H1 (cell line): ENCODE data around the gene LAX1. TPM values are rescaled to one million over a fixed set of nuclear protein-coding genes. Genes with fewer than 3 reads are reported as not detected.

Source experiments
- CTCF ChIA-PET: fragments of 300-600 bp; sonication (Branson Sonifier 250); formaldehyde crosslinking; loops from one replicate; lab custom pipeline; 2021; ENCODE audit not compliant: partially characterized antibody; lab: Charles Lee
- POLR2A ChIA-PET: fragments of 300-600 bp; sonication (Branson Sonifier 250); formaldehyde crosslinking; loops from one replicate; lab custom pipeline; 2021; ENCODE audit warnings: inconsistent platforms; ENCODE audit not compliant: partially characterized antibody; lab: Charles Lee
- DNase-seq, 2 experiments: peaks; one replicate each; pipeline versions ENCODE4 v3.0.0 to v3.0.0-alpha.2; 2010 to 2022; ENCODE audit warnings: low spot score in 2 of 2, low read depth in 1 of 2, mixed read lengths in 1 of 2
- FAIRE-seq: peaks from 2 replicates; lab custom pipeline; 2011; peaks lifted over from hg19 to GRCh38; lab: Jason Lieb, UNC
- H2AFZ ChIP-seq: 2 replicates; pipeline ENCODE4 v1.8.1; 2012; ENCODE audit warnings: low read length, inconsistent platforms
- H2AK5ac ChIP-seq: 2 replicates; pipeline ENCODE4 v1.6.1; 2013; ENCODE audit warnings: low read depth, low read length
- H2BK120ac ChIP-seq: replicated peaks from 2 replicates; pipeline ENCODE3; 2013; ENCODE audit warnings: low read depth, low read length, inconsistent platforms
- H2BK12ac ChIP-seq: 2 replicates; pipeline ENCODE4 v1.6.1; 2013; ENCODE audit warnings: low read depth, low read length
- H2BK15ac ChIP-seq: 2 replicates; pipeline ENCODE4 v1.6.1; 2013; ENCODE audit warnings: low read length
- H2BK20ac ChIP-seq: 2 replicates; pipeline ENCODE4 v1.6.1; 2013; ENCODE audit warnings: low read length
- H2BK5ac ChIP-seq: 2 replicates; pipeline ENCODE4 v1.6.1; 2013; ENCODE audit warnings: low read depth, low read length
- H3K14ac ChIP-seq: 2 replicates; pipeline ENCODE4 v1.6.1; 2013; ENCODE audit warnings: inconsistent platforms; ENCODE audit not compliant: insufficient read length
- H3K18ac ChIP-seq: 2 replicates; pipeline ENCODE4 v1.6.1; 2013; ENCODE audit warnings: low read length; ENCODE audit errors: extremely low read depth
- H3K23ac ChIP-seq: 2 replicates; pipeline ENCODE4 v1.6.1; 2013; ENCODE audit warnings: inconsistent platforms; ENCODE audit not compliant: insufficient read length
- H3K23me2 ChIP-seq: 2 replicates; pipeline ENCODE4 v1.6.1; 2013; ENCODE audit warnings: low read depth, low read length
- H3K27ac ChIP-seq: 2 replicates; pipeline ENCODE4 v1.6.1; 2011; ENCODE audit warnings: low read depth, low read length, inconsistent platforms
- H3K27me3 ChIP-seq, 4 experiments: replicated peaks in 1 of 4; 1 replicate in 1 of 4; 2 replicates in 3 of 4; pipeline versions ENCODE4 v1.6.1 to v1.8.1; 2011 to 2013; ENCODE audit warnings: low read length in 3 of 4, mild to moderate bottlenecking in 3 of 4, inconsistent platforms in 2 of 4, mixed read lengths in 2 of 4, moderate library complexity in 1 of 4; ENCODE audit not compliant: control insufficient read depth in 3 of 4, insufficient read depth in 3 of 4; ENCODE audit errors: extremely low read depth in 1 of 4
- H3K36me3 ChIP-seq, 4 experiments: 2 replicates each; pipeline versions ENCODE4 v1.6.1 to v1.8.1; 2011 to 2013; ENCODE audit warnings: mild to moderate bottlenecking in 4 of 4, low read length in 3 of 4, moderate library complexity in 2 of 4, control low read depth in 1 of 4, inconsistent platforms in 1 of 4; ENCODE audit not compliant: insufficient read depth in 4 of 4, control insufficient read depth in 2 of 4
- H3K4ac ChIP-seq: replicated peaks from 2 replicates; pipeline ENCODE3; 2013; ENCODE audit warnings: low read length, low read depth, mixed read lengths, inconsistent platforms; ENCODE audit not compliant: insufficient read length
- H3K4me1 ChIP-seq, 4 experiments: replicated peaks in 1 of 4; 1 replicate in 1 of 4; 2 replicates in 3 of 4; pipeline versions ENCODE4 v1.6.1 to v1.8.1; 2011 to 2013; ENCODE audit warnings: low read length in 3 of 4, inconsistent platforms in 2 of 4, mixed read lengths in 1 of 4; ENCODE audit not compliant: insufficient read depth in 4 of 4, control insufficient read depth in 3 of 4
- H3K4me2 ChIP-seq, 2 experiments: 2 replicates each; pipeline versions ENCODE4 v1.6.1 to v1.8.1; 2011 to 2013; ENCODE audit warnings: low read depth in 2 of 2, low read length in 2 of 2, control low read depth in 1 of 2, inconsistent platforms in 1 of 2, mild to moderate bottlenecking in 1 of 2; ENCODE audit not compliant: insufficient read depth in 1 of 2
- H3K4me3 ChIP-seq, 4 experiments: fragments of 200-600, 300-600 bp in 1 of 4; sonication (generic), shearing (Covaris generic), sonication (Bioruptor Twin) in 1 of 4; 2 replicates each; pipeline versions ENCODE4 v1.5.1 to v1.8.1; 2011 to 2016; ENCODE audit warnings: low read length in 4 of 4, low read depth in 3 of 4, control low read depth in 2 of 4, inconsistent platforms in 2 of 4, mild to moderate bottlenecking in 2 of 4, mixed read lengths in 1 of 4, moderate library complexity in 1 of 4; ENCODE audit not compliant: insufficient read depth in 2 of 4; ENCODE audit errors: extremely low read depth in 1 of 4
- H3K56ac ChIP-seq: replicated peaks from 2 replicates; pipeline ENCODE3; 2013; ENCODE audit warnings: low read depth, mild to moderate bottlenecking, mixed read lengths, low read length, inconsistent platforms; ENCODE audit not compliant: insufficient read length
- H3K79me1 ChIP-seq: 2 replicates; pipeline ENCODE4 v1.6.1; 2013; ENCODE audit warnings: low read depth, low read length, control low read depth
- H3K79me2 ChIP-seq, 2 experiments: 2 replicates each; pipeline versions ENCODE4 v1.6.1 to v1.8.1; 2012 to 2013; ENCODE audit warnings: low read length in 2 of 2, mild to moderate bottlenecking in 2 of 2, inconsistent platforms in 1 of 2; ENCODE audit not compliant: insufficient read depth in 2 of 2, control insufficient read depth in 1 of 2
- H3K9ac ChIP-seq, 4 experiments: replicated peaks in 1 of 4; 1 replicate in 1 of 4; 2 replicates in 3 of 4; pipeline versions ENCODE4 v1.6.1 to v1.8.1; 2011 to 2013; ENCODE audit warnings: low read depth in 3 of 4, low read length in 3 of 4, control low read depth in 2 of 4, mild to moderate bottlenecking in 2 of 4, moderate library complexity in 2 of 4, inconsistent platforms in 1 of 4; ENCODE audit errors: extremely low read depth in 1 of 4
- H3K9me3 ChIP-seq, 2 experiments: 2 replicates each; pipeline versions ENCODE4 v1.6.1 to v1.8.1; 2012 to 2013; ENCODE audit warnings: mild to moderate bottlenecking in 2 of 2, moderate library complexity in 2 of 2, control low read depth in 1 of 2, inconsistent platforms in 1 of 2, low read depth in 1 of 2, low read length in 1 of 2, mixed read lengths in 1 of 2; ENCODE audit not compliant: insufficient read depth in 2 of 2
- H4K20me1 ChIP-seq, 2 experiments: replicated peaks in 1 of 2; 2 replicates each; pipeline versions ENCODE3 to v1.8.1; 2011 to 2013; ENCODE audit warnings: inconsistent platforms in 2 of 2, low read length in 2 of 2, mild to moderate bottlenecking in 1 of 2; ENCODE audit not compliant: insufficient read depth in 2 of 2, control insufficient read depth in 1 of 2
- H4K5ac ChIP-seq: 2 replicates; pipeline ENCODE4 v1.6.1; 2013; ENCODE audit warnings: low read length, low read depth, mixed read lengths, inconsistent platforms; ENCODE audit not compliant: insufficient read length
- H4K8ac ChIP-seq: 2 replicates; pipeline ENCODE4 v1.8.0; 2013; ENCODE audit warnings: mild to moderate bottlenecking, moderate library complexity, low read length, inconsistent platforms; ENCODE audit not compliant: insufficient read depth; ENCODE audit errors: extremely low read depth
- H4K91ac ChIP-seq: replicated peaks from 2 replicates; pipeline ENCODE3; 2013; ENCODE audit warnings: low read length, mixed read lengths, inconsistent platforms; ENCODE audit not compliant: insufficient read length
- ASH2L ChIP-seq: fragments of 200-600, 300-600 bp; sonication (generic); IDR thresholded peaks from one replicate; pipeline ENCODE4 v1.7.1; 2017; ENCODE audit warnings: low read length
- GABPA ChIP-seq: IDR thresholded peaks from 2 replicates; pipeline ENCODE4 v1.6.1; 2011; ENCODE audit warnings: mild to moderate bottlenecking, low read length, moderate library complexity, borderline replicate concordance; ENCODE audit not compliant: insufficient read depth
- NANOG ChIP-seq: IDR thresholded peaks from 2 replicates; pipeline ENCODE4 v1.6.1; 2011; ENCODE audit warnings: low read length, low read depth, mild to moderate bottlenecking, inconsistent platforms; ENCODE audit not compliant: insufficient read depth, poor library complexity, severe bottlenecking
- SAP30 ChIP-seq: fragments of 300-600 bp; sonication (generic); IDR thresholded peaks from 2 replicates; pipeline ENCODE4 v1.7.1; 2012; ENCODE audit warnings: low read length, moderate library complexity, mild to moderate bottlenecking, inconsistent platforms; ENCODE audit not compliant: insufficient read depth, insufficient replicate concordance
- SP4 ChIP-seq: IDR thresholded peaks from 2 replicates; pipeline ENCODE4 v1.6.1; 2012; ENCODE audit warnings: low read length, inconsistent platforms
- TBP ChIP-seq: IDR thresholded peaks from 2 replicates; pipeline ENCODE4 v1.6.1; 2011; ENCODE audit warnings: low read depth, low read length, improper control_type of control experiment
- WGBS, 2 experiments: shearing (Covaris generic) in 1 of 2; methylation state at CpG; one replicate each; pipeline versions ENCODE4 v1.1.6 to v1.1.7; 2013 to 2015; ENCODE audit warnings: low lambda C conversion rate in 2 of 2, mixed read lengths in 2 of 2, inconsistent platforms in 1 of 2, low coverage in 1 of 2, missing lambda C conversion rate in 1 of 2; ENCODE audit not compliant: insufficient replicate concordance in 2 of 2, insufficient coverage in 1 of 2, insufficient read length in 1 of 2; ENCODE audit errors: extremely low coverage in 1 of 2, missing lambda C conversion rate in 1 of 2; 5-methylcytosine and 5-hydroxymethylcytosine counted together
- polyA plus RNA-seq, 7 experiments: library from polyadenylated mRNA; depleted of rRNA in 3 of 7; stranded (reverse) in 5 of 7; unstranded in 2 of 7; fragments of >200 nt in 5 of 7; fragments of 200-250 nt in 2 of 7; gene quantifications; 1 replicate in 5 of 7; 2 replicates in 1 of 7; 4 replicates in 1 of 7; pipeline versions ENCODE4 v1.2.1 to v1.2.3, GENCODE V29; 2011 to 2013; ENCODE audit warnings: missing spikeins in 2 of 7, mixed read lengths in 2 of 7
- total RNA-seq: library from RNA; stranded (reverse); fragmentation: NEBNext Ultra II Directional; extraction: Animal tissue kit (Norgen Biotek cat#: 25700); gene quantifications from 2 replicates; pipeline ENCODE4 v1.2.1, GENCODE V29; 2021

Gene LAX1
- total and polyA plus RNA-seq, 2 of the 8 experiments (the other 6 are each of a cell fraction or from before 2014, with no cell fraction given) = 0.11 TPM; not detected in 1

GRCh38 chr1:203746281-203746680 is 18.7 kb upstream of the LAX1 start:
- CTCF ChIA-PET = no interaction called here
- POLR2A ChIA-PET = no interaction called here
- H3K4ac ChIP-seq = no peak overlapping the region
- TF ChIP-seq GABPA (no peak), SP4 (no peak), SAP30 (no peak), NANOG (no peak), ASH2L (no peak), TBP (no peak)

More at GRCh38 chr1:203746281-203746680, 18.7 kb upstream of the LAX1 start:
- FAIRE-seq (no peak), DNase-seq (no peak)
- Histone ChIP-seq H3K23me2 (no peaks in the 10 kb centered on the region; the same call in 1 of the 2 replicates), H3K9me3 (no peaks in the 10 kb centered on the region), H2BK20ac (no peak overlapping the region), H2BK15ac (no peak overlapping the region), H3K27me3 (no peaks in the 10 kb centered on the region), H4K5ac (no peak overlapping the region), H2BK12ac (no peak overlapping the region), H2BK5ac (no peak overlapping the region), H3K79me2 (no peaks in the 10 kb centered on the region), H3K4me1 (peaks cover 0 to 9% (median 6%) of the 10 kb centered on the region in 4 experiments; a peak in 5 of 7 replicates), H4K91ac (no peak overlapping the region), H2AFZ (no peak overlapping the region), H3K36me3 (no peaks in the 10 kb centered on the region; a peak in 1 of 8 replicates), H3K23ac (no peak overlapping the region), H3K14ac (no peak overlapping the region), H4K20me1 (no peaks in the 10 kb centered on the region), H4K8ac (no peak overlapping the region), H3K18ac (no peak overlapping the region), H3K4me2 (no peak overlapping the region), H2AK5ac (no peak overlapping the region), H3K9ac (no peak overlapping the region), H3K4me3 (no peak overlapping the region), H3K27ac (no peak overlapping the region), H3K79me1 (no peaks in the 10 kb centered on the region), H2BK120ac (no peak overlapping the region), H3K56ac (no peak overlapping the region)
- 98% methylated on average over 6 of the region's 6 CpGs; no CpG with 5 or more reads in 1 of the 2 experiments for WGBS, 2 experiments
